GM18505 (cell line): Measurements from ENCODE around the gene YEATS2.
"Not testable (repeated sequence)": the region's sequence is repeated elsewhere in the genome, so short reads cannot be mapped to it uniquely, and the experiment has no call there.

ENCODE experiments used
- ATAC-seq: cut with Tn5 transposase; IDR thresholded peaks from one replicate; pipeline ENCODE4 v1.9.1; 2021; ENCODE audit not compliant: unreplicated experiment
- POLR2A ChIP-seq: IDR thresholded peaks from 4 replicates; pipeline ENCODE4 v1.6.1; 2011; ENCODE audit warnings: borderline replicate concordance; ENCODE audit not compliant: insufficient read depth, insufficient read length; ENCODE audit errors: extremely low read depth

YEATS2 gene

DNA sequence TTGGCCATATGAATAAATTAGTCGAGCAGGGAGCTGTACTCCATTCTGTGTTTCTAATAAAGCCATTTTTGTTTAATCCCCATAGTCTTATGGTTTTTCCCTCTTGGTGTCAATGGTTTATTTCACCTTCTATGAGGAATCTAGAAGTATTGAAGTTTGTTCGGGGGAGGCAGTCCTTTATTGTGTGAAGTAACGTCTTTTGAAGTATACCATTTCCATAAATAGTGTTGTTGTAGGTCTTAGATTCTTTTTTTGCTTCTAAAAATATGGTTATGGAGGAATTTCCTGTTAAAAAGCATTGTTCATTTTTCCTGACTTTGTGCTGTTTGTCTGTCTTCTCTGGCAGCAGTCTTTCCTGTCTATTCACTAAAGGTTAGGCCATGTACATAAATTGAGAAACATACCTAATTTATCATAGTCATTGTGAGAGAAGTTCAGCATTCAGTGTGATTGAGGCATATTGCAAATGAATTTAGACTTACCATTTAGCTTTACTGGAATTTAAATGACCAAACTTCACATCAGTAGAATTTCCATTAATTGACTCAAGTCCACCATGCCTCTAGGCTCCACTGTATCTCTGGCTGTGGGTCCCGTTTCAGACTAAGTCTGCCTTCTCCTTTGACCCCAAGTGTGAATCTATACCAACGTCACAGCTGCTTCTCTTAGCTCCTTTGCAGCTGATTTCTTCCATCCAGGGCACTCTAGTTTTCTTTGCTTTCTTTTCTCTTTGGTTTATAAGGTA, 37.3 kb downstream of the YEATS2 start:
- no peak for ATAC-seq
- TF ChIP-seq POLR2A = no peak

DNA sequence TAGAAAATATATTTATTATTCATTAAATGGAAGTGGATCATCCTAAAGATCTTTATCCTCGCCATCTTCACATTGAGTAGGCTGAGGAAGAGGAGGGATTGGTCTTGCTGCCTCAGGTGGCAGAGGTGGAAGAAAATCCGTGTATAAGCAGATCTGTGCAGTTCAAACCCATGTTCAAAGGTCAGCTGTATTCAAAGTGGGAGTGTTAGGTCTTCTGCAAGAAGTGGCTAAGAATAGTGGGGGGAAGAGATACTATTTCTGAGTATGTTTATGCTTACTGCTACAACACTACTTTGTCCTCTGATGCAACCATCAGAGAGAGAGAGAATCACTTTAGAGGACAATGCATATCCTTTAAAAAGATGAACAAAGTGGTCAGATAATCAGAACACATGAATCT, 39.5 kb downstream of the YEATS2 start:
- ATAC-seq = no peak
- TF ChIP-seq POLR2A = no peak

- ATAC-seq = not testable (repeated sequence)
Observed at GRCh38 chr3:183740154-183740553, 42.6 kb downstream of the YEATS2 start.

- no peak for TF ChIP-seq POLR2A
Observed at GRCh38 chr3:183743231-183743630, 45.6 kb downstream of the YEATS2 start.

DNA sequence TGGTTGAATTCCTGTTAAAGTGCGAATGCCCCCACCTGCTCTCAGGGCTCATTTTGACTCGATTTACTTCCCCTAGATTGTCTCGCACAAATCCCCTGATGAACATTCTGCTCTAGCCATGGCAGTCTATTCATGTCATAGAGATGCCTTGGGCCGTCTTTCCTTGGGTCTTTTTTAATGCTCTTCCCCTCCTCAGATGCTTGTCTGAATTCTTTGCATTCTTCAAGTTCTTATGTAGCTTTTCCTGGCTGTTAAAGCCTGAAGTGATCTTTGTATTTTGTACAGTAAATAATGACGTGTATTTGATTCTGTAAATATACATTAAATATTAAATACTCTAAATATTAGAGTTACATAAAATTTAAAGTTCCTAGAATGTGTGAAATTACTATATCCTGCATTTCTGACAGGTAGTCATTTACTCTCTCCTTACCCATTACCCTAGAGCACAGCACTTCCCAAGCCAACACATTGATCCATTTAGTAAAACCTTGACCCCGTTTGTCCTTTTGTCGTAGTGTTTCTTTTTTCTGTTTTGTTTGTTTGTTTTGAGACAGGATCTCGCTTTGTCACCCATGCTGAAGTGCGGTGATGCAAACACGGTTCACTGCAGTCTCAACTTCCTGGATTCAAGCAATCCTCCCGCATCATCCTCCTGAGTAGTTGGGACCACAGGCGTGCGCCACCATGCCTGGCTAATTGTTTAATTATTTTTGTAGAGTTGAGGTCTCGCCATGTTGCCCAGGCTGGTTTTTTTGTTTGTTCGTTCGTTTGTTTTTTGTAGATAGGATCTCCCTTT, 47.9 kb downstream of the YEATS2 start:
- TF ChIP-seq POLR2A = no peak
- ATAC-seq = no peak

More at GRCh38 chr3:183743231-183743630, 45.6 kb downstream of the YEATS2 start:
- ATAC-seq = no peak

- no peak for ATAC-seq
- no peak for TF ChIP-seq POLR2A
Observed at GRCh38 chr3:183754052-183754451, 56.5 kb downstream of the YEATS2 start.

DNA sequence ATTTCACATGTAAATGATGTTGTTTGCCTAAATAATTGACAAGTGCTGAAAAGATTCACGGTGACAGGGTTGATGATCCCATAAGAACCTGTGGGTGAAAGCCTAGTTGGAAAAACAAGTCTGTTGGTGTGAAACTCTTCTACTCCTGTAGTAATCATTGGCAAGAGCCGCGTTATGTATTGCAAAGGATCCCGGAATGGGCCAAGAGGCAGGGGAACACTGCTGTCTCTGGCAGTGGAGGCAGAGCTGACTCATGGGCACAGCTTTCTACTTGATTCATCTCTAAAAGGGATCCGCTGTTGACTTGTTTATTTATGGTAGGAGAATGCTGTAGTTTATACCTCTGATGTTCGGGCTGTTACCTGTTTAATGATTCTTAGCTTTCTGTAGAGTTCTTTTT, 64.7 kb downstream of the YEATS2 start:
- no peak for ATAC-seq
- TF ChIP-seq POLR2A = no peak

- no peak for TF ChIP-seq POLR2A
- ATAC-seq = no peak
Observed at GRCh38 chr3:183764847-183765731, 67.5 kb downstream of the YEATS2 start.

DNA sequence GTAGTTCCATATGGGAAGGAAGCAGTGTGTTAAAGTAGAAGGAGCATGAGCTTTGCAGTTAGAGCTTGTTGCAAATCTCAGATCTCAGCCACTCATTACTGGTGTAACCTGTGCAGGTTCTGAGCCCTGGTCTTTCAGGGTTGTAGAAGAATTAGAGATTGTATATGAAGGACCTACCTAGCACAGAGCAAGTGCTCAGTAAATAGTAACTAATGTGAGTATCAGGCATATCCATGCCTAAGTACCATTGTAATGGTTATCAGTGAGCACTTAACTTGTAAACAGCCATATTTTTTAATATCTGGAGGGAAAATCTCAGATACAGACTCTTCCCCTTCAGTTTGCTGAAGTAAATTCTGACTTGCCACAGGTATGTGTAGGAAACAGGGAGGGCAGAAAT, 68.5 kb downstream of the YEATS2 start:
- ATAC-seq = no peak
- TF ChIP-seq POLR2A = no peak

DNA sequence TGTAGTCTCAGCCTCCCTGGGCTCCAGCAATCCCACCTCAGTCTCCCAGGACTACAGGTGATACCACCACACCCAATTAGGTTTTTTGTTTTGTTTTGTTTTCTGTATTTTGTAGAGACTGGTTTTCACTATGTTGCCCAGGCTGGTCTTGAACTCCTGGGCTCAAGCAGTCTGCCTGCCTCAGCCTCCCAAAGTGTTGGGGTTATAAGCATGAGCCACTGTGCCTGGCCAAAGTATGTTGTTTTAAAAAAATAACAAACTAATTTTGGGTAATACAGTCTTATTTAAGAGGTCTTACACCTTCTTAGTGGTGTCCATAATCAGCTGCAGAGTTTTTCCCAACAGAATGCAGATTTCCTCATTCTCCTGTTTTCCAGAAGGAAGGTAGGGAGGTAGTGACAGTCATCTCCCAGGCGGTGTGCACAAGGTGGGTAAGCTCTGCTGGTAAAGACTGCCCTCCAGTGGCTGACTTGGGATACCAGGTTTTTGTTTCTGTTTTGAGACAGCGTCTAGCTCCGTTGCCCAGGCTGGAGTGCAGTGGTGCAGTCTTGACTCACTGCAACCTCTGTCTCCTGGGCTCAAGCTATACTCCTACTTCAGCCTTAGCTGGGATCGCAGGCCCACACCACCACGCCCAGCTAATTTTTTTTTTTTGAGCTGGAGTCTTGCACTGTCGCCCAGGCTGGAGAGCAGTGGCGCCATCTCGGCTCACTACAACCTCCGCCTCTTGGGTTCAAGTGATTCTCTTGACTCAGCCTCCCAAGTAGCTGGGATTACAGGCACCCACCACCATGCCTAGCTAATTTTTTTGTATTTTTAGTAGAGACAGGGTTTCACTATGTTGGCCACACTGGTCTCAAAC, 69.4 kb downstream of the YEATS2 start:
- ATAC-seq = no peak
- no peak for TF ChIP-seq POLR2A

DNA sequence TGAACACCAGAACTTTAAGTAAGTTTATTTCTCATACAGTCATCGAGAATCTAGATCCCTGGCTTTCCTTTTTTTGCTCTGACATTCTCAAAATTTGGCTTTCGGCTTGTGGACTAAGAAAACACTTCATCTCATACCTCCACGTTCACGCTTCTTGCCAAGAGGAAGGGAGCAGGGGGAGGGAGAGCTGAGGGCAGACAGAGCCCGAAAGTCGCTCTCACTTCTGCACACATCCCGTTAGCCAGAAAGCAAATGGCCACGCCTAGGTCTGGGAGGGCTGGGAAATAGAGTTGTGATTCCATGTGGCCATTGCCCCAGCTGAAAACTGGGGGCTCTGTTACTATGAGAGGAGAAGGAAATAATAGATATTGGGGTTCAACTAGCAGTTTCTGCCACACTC, 70.5 kb downstream of the YEATS2 start:
- no peak for ATAC-seq
- TF ChIP-seq POLR2A = no peak

GRCh38 chr3:183769453-183769852, 71.9 kb downstream of the YEATS2 start:
- ATAC-seq = no peak
- no peak for TF ChIP-seq POLR2A

GRCh38 chr3:183774631-183775030, 77.0 kb downstream of the YEATS2 start:
- ATAC-seq = no peak
- no peak for TF ChIP-seq POLR2A

DNA sequence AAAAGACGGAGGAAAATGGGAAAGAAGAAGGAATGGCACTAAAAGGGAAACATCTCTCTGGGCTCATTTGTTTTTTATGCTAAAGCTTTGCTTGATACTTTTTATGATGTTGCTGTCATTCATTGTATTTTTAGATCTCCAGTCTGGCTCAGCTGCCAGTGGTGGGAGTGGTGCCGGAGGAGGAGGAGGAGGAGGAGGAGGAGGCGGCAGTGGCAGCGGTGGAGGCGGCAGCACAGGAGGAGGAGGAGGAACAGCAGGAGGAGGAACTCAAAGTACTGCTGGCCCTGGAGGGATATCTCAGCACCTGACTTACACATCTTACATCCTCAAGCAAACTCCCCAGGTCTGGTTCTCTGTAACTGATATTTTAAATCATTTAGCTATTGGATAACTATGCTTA, 78.2 kb downstream of the YEATS2 start:
- no peak for ATAC-seq
- no peak for TF ChIP-seq POLR2A

- not testable (repeated sequence) for ATAC-seq
Observed at GRCh38 chr3:183776451-183776850, 78.9 kb downstream of the YEATS2 start.
